ENCODE results near the gene C19orf25. TPM values are rescaled to one million over a fixed set of nuclear protein-coding genes. Genes with fewer than 3 reads are reported as not detected.
"Not testable (repeated sequence)": the region's sequence is repeated elsewhere in the genome, so short reads cannot be mapped to it uniquely, and the experiment has no call there.

Gene C19orf25
- total and polyA plus RNA-seq, 7 donors = 8.1 to 45.0 (median 19.9) TPM

DNA sequence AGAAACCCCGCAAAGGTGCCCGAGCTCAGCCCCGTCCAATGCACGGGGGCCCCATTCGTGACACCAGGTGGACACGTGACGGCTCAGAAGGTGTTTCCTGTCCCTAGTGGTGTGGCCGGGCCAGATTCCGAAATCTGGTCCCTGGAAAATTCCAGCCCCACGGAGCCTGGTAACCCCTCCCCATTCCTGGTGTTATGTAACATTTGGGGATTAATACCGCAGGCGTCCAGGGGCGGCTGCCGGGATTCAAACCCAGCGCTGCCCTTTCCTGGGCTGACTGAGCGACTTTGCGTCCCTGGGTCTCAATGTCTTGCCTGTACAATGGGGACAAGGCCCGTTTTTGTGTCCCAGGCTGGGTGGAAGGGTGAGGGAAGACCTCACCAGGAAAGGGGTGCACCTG is 43.8 kb upstream of the C19orf25 start:
- WGBS, 3 donors = 69 to 73% (median 72%) methylated on average over 18 of the region's 18 CpGs
- no peaks in the 10 kb centered on the region for H3K4me1 ChIP-seq
- H3K9me3 ChIP-seq = no peaks in the 10 kb centered on the region
- ATAC-seq = no peak
- no peaks in the 10 kb centered on the region for H3K36me3 ChIP-seq (ENCODE audit: insufficient read depth in 1 of 2, low read depth in 1 of 2)
- H3K27me3 ChIP-seq (ENCODE audit: insufficient read depth in 3 of 3, low read length in 2 of 3) = peaks cover 0 to 44% (median 14%) of the 10 kb centered on the region in 3 donors
- H3K4me3 ChIP-seq = no peak overlapping the region
- intact Hi-C loops (cut with DNase I) = loop anchor here in 1 of 2 donors (10.0 kb wide), 1 partner anchor 238 kb away; the partner anchor contains the start of gene EFNA2
- TF ChIP-seq CTCF (IDR thresholded peaks at IDR 0.05) = no peak
- H3K27ac ChIP-seq = no peak overlapping the region
- DNase-seq = no peak

- ATAC-seq (no peak), DNase-seq (no peak)
- H3K27me3 ChIP-seq (ENCODE audit: insufficient read depth in 3 of 3, low read length in 2 of 3) = peaks cover 0 to 38% (median 10%) of the 10 kb centered on the region in 3 donors
- intact Hi-C loops (cut with DNase I) = loop anchor here in 1 of 2 donors (10.0 kb wide), 1 partner anchor 237 kb away; the partner anchor contains the start of gene EFNA2
- no peak overlapping the region for H3K4me3 ChIP-seq
- WGBS, 3 donors = 69 to 77% (median 74%) methylated on average over 10 of the region's 10 CpGs
- TF ChIP-seq CTCF (IDR thresholded peaks at IDR 0.05) = no peak
- H3K27ac ChIP-seq = no peak overlapping the region
- no peaks in the 10 kb centered on the region for H3K9me3 ChIP-seq
- H3K36me3 ChIP-seq (ENCODE audit: insufficient read depth in 1 of 2, low read depth in 1 of 2) = no peaks in the 10 kb centered on the region
- no peaks in the 10 kb centered on the region for H3K4me1 ChIP-seq
Observed at GRCh38 chr19:1522061-1522460, 43.0 kb upstream of the C19orf25 start.

- Histone ChIP-seq H3K9me3 (no peaks in the 10 kb centered on the region), H3K4me3 (no peak overlapping the region), H3K27ac (no peak overlapping the region), H3K27me3 (ENCODE audit: insufficient read depth in 3 of 3, low read length in 2 of 3) (peaks cover 0 to 35% (median 10%) of the 10 kb centered on the region in 3 donors), H3K4me1 (no peaks in the 10 kb centered on the region), H3K36me3 (ENCODE audit: insufficient read depth in 1 of 2, low read depth in 1 of 2) (no peaks in the 10 kb centered on the region)
- no peak for TF ChIP-seq CTCF (IDR thresholded peaks at IDR 0.05)
- no peak for ATAC-seq
- intact Hi-C loops (cut with DNase I) = loop anchor here in 1 of 2 donors (10.0 kb wide), 1 partner anchor 237 kb away; the partner anchor contains the start of gene EFNA2
- DNase-seq = no peak
- 43 to 48% (median 45%) methylated on average over 14 of the region's 14 CpGs for WGBS, 3 donors
Observed at GRCh38 chr19:1521636-1522035, 42.6 kb upstream of the C19orf25 start.

- WGBS, 3 donors = 77 to 86% (median 85%) methylated on average over 17 of the region's 17 CpGs
- intact Hi-C loops (cut with DNase I) = loop anchor here in 1 of 2 donors (10.0 kb wide), 1 partner anchor 235 kb away; the partner anchor contains the start of gene EFNA2
- Histone ChIP-seq H3K9me3 (no peaks in the 10 kb centered on the region), H3K4me1 (no peaks in the 10 kb centered on the region), H3K27ac (no peak overlapping the region), H3K27me3 (ENCODE audit: insufficient read depth in 3 of 3, low read length in 2 of 3) (peaks cover 0 to 22% (median 9%) of the 10 kb centered on the region in 3 donors), H3K36me3 (ENCODE audit: insufficient read depth in 1 of 2, low read depth in 1 of 2) (no peaks in the 10 kb centered on the region), H3K4me3 (no peak overlapping the region)
- no peak for DNase-seq
- no peak for TF ChIP-seq CTCF (IDR thresholded peaks at IDR 0.05)
- no peak for ATAC-seq
Observed at GRCh38 chr19:1520203-1520780, 41.3 kb upstream of the C19orf25 start.

DNA sequence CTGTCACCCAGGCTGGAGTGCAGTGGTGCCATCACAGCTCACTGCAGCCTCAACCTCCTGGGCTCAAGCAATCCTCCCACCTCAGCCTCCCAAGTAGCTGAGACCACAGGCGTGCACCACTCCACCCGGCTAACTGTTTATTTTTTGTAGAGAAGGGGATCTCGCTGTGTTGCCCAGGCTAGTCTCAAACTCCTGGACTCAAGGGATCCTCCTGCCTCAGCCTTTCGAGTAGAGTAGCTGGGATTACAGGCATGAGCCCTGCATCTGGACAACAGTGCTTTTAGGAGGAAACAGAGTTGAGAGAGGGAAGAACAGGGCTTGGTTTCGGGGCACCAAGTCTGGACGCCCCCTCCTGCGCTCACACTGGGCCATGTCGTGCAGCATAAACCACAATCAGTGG is 40.8 kb upstream of the C19orf25 start:
- ATAC-seq; H3K4me3 ChIP-seq; H3K4me1 ChIP-seq; H3K27ac ChIP-seq; DNase-seq; H3K9me3 ChIP-seq; H3K36me3 ChIP-seq (ENCODE audit: insufficient read depth in 1 of 2, low read depth in 1 of 2): not testable (repeated sequence)
- 80 to 89% (median 86%) methylated on average over 8 of the region's 8 CpGs for WGBS, 3 donors
- H3K27me3 ChIP-seq (ENCODE audit: insufficient read depth in 3 of 3, low read length in 2 of 3) = peaks cover 0 to 17% (median 9%) of the 10 kb centered on the region in 3 donors
- intact Hi-C loops (cut with DNase I) = loop anchor here in 1 of 2 donors (10.0 kb wide), 1 partner anchor 235 kb away; the partner anchor contains the start of gene EFNA2

Measured in psoas muscle (tissue), 8 donors.